GM12865 (cell line): ENCODE data around the gene ZNHIT6.

ENCODE experiments used
- DNase-seq: peaks from one replicate; pipeline ENCODE4 v3.0.0; 2010; ENCODE audit warnings: low read depth
- H3K4me3 ChIP-seq: 2 replicates; pipeline ENCODE4 v1.5.1; 2011; ENCODE audit warnings: mild to moderate bottlenecking, low read depth, low read length, control low read depth
- TF ChIP-seq, protein P1 (sequence below): IDR thresholded peaks from 2 replicates; pipeline ENCODE4 v1.5.1; 2011; ENCODE audit warnings: low read length, control low read depth, low read depth, inconsistent platforms; ENCODE audit not compliant: insufficient read depth; ENCODE audit errors: missing control alignments

The ZNHIT6 gene

DNA sequence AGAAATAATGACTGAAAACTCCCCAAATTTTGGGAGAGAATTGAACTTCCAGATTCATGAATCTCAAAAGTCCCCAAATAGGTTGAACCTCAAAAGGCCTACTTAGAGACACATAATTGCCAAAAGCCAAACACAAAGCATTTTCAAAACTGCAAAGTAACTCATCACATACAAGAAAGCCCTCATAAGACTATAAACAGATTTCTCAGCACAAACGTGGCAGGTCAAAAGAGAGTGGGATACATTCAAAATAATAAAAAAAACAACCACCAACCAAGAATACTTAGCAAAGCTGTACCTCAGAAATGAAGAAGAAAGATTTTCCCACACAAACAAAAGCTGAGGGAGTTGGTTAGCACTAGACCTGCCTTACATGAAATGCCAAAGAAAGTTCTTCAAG, 69.8 kb downstream of the ZNHIT6 start:
- TF ChIP-seq, protein P1, sequence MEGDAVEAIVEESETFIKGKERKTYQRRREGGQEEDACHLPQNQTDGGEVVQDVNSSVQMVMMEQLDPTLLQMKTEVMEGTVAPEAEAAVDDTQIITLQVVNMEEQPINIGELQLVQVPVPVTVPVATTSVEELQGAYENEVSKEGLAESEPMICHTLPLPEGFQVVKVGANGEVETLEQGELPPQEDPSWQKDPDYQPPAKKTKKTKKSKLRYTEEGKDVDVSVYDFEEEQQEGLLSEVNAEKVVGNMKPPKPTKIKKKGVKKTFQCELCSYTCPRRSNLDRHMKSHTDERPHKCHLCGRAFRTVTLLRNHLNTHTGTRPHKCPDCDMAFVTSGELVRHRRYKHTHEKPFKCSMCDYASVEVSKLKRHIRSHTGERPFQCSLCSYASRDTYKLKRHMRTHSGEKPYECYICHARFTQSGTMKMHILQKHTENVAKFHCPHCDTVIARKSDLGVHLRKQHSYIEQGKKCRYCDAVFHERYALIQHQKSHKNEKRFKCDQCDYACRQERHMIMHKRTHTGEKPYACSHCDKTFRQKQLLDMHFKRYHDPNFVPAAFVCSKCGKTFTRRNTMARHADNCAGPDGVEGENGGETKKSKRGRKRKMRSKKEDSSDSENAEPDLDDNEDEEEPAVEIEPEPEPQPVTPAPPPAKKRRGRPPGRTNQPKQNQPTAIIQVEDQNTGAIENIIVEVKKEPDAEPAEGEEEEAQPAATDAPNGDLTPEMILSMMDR: no peak
- DNase-seq: no peak
- no peak overlapping the region for H3K4me3 ChIP-seq

DNA sequence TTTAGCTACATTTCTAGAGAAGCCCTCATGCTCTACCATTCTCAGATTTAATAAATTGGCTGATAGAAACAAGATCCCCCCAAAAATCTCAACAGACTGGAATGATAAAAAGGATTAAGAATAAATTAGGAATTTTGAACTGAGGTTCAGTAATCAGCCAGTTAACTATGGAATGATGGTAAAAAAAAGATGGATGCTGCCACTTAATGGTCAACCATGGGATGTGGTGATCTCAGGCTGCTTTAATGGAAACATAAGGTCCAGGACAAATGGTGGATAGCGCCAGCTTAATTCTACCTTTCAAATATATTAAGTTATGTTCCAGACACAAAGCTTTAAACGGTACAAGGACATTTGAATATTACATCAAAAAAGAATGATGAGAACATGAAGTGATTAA, 77.7 kb downstream of the ZNHIT6 start:
- DNase-seq: no peak
- H3K4me3 ChIP-seq: no peak overlapping the region
- TF ChIP-seq, protein P1: no peak

DNA sequence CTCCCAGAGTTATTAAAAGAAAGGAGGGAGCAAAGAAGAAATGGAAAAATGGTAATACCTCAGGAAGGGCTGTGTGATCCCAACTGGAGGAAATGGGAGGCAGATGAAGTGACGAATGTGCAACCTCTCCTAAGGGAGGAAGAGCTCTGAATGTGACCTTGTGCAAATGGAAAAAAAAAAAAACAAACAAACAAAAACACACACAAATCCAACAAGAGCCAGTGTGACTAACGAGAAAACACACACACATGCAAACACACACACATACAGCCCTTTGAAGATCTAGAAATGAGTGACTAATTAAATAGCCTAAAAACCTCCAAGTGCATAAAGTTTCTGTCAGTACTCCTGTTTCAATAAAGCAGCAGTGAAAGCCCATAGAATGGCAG, 78.7 kb downstream of the ZNHIT6 start:
- no peak overlapping the region for H3K4me3 ChIP-seq
- TF ChIP-seq, protein P1: no peak
- DNase-seq: no peak

DNA sequence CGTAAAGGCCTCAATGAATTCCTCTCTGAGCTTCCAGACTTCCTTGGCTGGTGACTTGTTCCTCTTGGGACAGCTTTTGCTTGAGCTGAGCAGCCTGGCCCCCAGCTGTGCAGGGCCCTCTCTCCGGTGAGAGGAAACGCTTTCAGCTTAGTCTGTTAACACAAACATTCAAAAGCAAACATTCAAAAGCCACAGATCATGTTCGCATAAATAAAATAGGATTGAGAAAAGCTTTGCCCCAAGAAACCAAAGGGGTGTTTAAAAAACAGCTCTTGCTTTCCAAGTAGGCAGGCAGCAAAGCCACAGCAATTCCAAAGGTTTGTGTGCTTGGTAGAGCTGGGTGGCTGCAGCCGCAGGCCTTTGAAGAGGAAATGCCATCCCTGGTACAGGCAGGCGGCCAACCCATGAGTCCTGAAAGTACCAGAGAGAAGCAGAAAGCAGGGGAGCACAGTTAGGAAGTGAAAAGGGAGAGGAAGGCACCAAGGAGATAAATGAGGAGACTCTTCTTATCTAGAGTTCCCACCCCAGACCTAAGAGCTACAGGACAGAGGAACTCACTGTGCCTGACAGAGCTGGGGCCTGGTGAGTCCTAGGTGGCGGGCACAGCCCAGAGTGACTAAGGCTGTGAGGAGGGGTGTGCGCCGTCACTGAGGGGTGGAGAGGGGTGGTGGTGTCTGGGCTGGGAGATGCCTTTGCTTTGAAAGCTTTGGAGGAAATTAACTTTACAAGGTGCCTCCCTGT, 79.3 kb downstream of the ZNHIT6 start:
- no peak for DNase-seq

DNA sequence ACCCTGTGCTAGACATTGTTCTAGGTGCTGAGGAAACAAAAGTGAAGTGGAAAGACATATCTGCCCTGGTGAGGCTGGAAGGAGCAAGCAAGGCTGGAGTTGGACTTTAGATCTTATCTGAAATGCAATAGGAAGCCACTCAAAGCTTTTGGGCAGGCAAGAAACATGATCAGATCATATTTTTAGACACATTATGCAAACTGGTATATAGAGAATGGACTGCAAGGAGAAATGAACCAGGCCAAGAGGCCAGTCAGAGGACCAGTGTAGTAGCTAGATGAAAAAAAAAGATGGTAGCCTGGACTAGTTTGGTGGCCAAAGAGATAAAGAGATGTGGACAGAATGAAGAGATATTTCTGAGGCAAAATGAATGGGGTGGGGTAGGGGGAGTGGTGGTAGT, 81.4 kb downstream of the ZNHIT6 start:
- H3K4me3 ChIP-seq: no peak overlapping the region
- TF ChIP-seq, protein P1: no peak
- no peak for DNase-seq

More for the DNA sequence above, 79.3 kb downstream of the ZNHIT6 start:
- TF ChIP-seq, protein P1: no peak
- H3K4me3 ChIP-seq: no peak overlapping the region

DNA sequence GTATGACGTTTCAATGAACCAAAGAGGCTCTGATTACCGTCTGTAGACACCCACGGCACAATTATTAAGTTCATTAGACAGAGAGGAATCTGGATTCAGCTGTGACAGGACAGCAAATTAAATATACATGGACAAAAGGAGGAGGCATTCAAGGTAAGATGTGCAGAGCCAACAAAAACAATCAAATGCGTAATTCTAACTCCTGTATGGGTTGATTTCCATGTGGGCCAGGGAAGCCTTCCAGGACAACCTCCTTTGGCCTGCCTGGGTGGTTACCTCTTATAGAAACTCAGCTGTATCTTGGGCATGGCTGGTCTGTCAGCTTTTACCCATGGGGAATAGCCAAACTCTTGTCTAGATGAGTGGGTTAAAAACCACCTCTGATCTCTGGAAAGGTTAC, 83.9 kb downstream of the ZNHIT6 start:
- DNase-seq: no peak
- TF ChIP-seq, protein P1: no peak
- H3K4me3 ChIP-seq: no peak overlapping the region

DNA sequence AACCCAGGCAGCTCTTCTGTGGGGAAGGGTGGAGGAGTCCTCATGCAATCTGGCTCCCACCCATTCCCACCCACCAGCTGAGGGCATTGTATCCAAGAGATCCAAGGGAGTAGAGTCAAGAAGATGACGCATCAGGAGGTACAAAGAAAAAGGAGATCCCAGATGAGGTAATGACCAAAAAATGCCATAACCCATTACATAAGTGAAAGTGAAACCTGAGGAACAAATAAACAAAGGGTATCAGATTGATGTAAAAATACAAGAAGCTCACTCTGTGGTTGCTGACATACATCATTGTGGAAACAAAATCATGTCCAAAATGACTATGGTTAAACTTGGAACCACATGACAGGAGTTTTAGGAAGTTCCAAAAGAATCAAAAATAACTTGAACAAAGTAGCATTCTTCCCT, 85.2 kb downstream of the ZNHIT6 start:
- DNase-seq: no peak
- no peak overlapping the region for H3K4me3 ChIP-seq
- TF ChIP-seq, protein P1: no peak
